HL-60 (cell line): ENCODE results near the gene KBTBD12.

Source experiments
- GABPA ChIP-seq: IDR thresholded peaks from 2 replicates; pipeline ENCODE4 v1.6.1; 2012; ENCODE audit warnings: low read depth
- TF ChIP-seq, protein P1 (sequence below): IDR thresholded peaks from one replicate; pipeline ENCODE4 v1.5.1; 2011; ENCODE audit warnings: low read length, control low read depth, inconsistent platforms; ENCODE audit not compliant: insufficient read depth

DNA sequence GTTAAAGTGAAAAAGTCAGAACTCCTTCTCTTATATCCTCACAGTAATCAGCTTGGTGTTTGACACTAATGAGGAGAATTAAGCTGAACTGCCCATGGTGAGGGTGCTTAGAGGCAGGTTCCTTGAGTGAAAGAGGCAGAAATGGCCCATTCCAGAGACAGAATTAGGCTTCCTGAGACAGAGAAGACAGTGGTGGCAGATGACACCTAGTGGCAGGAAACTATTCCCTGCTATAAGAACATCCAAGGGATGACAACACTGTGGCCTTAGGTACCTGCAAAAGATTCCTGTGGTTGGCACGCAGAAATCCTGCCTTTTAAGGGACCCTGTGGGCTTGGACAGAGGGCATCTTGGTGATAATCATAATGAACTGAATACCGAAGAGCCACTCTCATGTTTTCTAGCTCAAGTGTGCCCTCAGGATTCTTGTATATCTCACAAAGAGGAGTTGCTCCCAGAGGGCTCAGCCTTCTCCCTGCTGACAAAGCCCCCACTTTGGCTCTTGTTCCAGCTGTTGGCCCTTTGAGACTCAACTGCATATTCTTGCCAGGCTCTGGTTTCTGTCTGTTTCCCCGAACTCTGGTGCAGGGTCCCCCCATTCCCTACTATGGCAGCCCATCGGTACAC is 56.0 kb downstream of the KBTBD12 start:
- TF ChIP-seq, protein P1, sequence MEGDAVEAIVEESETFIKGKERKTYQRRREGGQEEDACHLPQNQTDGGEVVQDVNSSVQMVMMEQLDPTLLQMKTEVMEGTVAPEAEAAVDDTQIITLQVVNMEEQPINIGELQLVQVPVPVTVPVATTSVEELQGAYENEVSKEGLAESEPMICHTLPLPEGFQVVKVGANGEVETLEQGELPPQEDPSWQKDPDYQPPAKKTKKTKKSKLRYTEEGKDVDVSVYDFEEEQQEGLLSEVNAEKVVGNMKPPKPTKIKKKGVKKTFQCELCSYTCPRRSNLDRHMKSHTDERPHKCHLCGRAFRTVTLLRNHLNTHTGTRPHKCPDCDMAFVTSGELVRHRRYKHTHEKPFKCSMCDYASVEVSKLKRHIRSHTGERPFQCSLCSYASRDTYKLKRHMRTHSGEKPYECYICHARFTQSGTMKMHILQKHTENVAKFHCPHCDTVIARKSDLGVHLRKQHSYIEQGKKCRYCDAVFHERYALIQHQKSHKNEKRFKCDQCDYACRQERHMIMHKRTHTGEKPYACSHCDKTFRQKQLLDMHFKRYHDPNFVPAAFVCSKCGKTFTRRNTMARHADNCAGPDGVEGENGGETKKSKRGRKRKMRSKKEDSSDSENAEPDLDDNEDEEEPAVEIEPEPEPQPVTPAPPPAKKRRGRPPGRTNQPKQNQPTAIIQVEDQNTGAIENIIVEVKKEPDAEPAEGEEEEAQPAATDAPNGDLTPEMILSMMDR: peak; percentile 68
- TF ChIP-seq GABPA: no peak
